Activated CD4-positive, alpha-beta T cell treated with anti-CD3 and anti-CD28 coated beads, Interleukin-2, amount 10 ng/mL, durations not matched to agents 24 days and 14 days (primary cell): ENCODE results near the gene FIBIN. TPM values are rescaled to one million over a fixed set of nuclear protein-coding genes. Genes with fewer than 3 reads are reported as not detected.
"Not testable (repeated sequence)": the region's sequence is repeated elsewhere in the genome, so short reads cannot be mapped to it uniquely, and the experiment has no call there.

Source experiments
- DNase-seq: peaks from one replicate; pipeline ENCODE4 v3.0.0; 2022
- H3K27ac Mint-ChIP-seq: one replicate; pipeline ENCODE4 v1.8.0; 2022; ENCODE audit warnings: mild to moderate bottlenecking, mixed read lengths
- H3K27me3 Mint-ChIP-seq: one replicate; pipeline ENCODE4 v1.8.0; 2022; ENCODE audit warnings: mixed read lengths
- H3K36me3 Mint-ChIP-seq: one replicate; pipeline ENCODE4 v1.8.0; 2022; ENCODE audit warnings: low read depth, mild to moderate bottlenecking, mixed read lengths
- H3K4me1 Mint-ChIP-seq: one replicate; pipeline ENCODE4 v1.8.0; 2021; ENCODE audit warnings: mixed read lengths
- H3K4me3 Mint-ChIP-seq: one replicate; pipeline ENCODE4 v1.8.0; 2022; ENCODE audit warnings: mild to moderate bottlenecking, moderate library complexity, mixed read lengths
- H3K9me3 Mint-ChIP-seq: one replicate; pipeline ENCODE4 v1.8.0; 2021; ENCODE audit warnings: mixed read lengths
- intact Hi-C: fragments of 100-400 bp; cut with micrococcal nuclease; formaldehyde crosslinking; loops from one replicate; pipeline ENCODE4 v1.15.1; 2023
- total RNA-seq: library from RNA; stranded (reverse); gene quantifications from 2 replicates; pipeline ENCODE4 v1.2.3, GENCODE V29; 2022

Gene FIBIN
- total RNA-seq, 1 donor from 2014 or later = not detected

DNA sequence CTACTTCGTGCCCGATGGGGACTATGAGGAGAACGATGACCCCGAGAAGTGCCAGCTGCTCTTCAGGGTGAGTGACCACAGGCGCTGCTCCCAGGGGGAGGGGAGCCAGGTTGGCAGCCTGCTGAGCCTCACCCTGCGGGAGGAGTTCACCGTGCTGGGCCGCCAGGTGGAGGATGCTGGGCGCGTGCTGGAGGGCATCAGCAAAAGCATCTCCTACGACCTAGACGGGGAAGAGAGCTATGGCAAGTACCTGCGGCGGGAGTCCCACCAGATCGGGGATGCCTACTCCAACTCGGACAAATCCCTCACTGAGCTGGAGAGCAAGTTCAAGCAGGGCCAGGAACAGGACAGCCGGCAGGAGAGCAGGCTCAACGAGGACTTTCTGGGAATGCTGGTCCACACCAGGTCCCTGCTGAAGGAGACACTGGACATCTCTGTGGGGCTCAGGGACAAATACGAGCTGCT lies 751 bp downstream of the FIBIN start:
- Mint-ChIP-seq H3K27me3 (no peaks in the 10 kb centered on the region), H3K4me1 (no peaks in the 10 kb centered on the region)

DNA sequence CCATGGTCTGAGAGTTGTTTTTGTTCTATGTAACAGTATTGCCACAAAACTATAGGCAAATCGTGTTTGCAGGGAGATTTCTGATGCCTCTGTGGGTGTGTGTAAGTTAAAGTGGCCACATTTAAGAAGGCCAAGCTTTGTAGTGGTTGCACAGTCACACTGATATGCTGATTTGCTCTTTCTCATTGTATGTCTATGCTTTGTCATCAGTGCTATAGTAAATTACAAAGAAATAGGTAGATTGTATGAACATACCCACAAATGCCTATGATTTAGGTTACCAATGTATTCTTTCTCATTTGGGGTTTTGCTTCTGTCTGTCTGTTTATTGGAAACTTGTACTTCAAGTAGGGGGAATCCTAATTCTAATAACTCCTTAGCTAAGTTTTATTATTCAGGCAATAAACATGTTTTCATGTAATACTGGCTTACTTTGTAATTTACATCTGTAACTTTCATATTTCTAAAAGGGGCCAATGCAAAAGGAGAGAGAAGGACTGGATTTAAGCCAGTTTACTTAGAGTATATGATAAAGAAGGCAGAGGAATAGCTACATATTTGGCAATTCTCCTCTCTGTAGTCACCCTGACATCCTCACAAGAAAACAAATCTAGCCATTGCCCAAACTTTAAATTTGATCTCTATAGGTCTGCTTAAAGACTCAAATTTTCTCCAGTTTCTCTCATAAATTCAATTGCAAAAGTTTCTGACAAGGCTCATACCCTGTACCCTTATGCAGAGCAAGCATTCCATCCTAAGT lies 2.0 kb downstream of the FIBIN start:
- no peak for DNase-seq
- intact Hi-C loops = no loop called here
- no peak overlapping the region for H3K27ac Mint-ChIP-seq
- no peaks in the 10 kb centered on the region for H3K36me3 Mint-ChIP-seq
- no peaks in the 10 kb centered on the region for H3K9me3 Mint-ChIP-seq
- H3K4me1 Mint-ChIP-seq = no peaks in the 10 kb centered on the region
- H3K27me3 Mint-ChIP-seq = no peaks in the 10 kb centered on the region
- no peak overlapping the region for H3K4me3 Mint-ChIP-seq

More for the DNA sequence above, 751 bp downstream of the FIBIN start:
- no peaks in the 10 kb centered on the region for H3K9me3 Mint-ChIP-seq
- DNase-seq = no peak
- no peak overlapping the region for H3K27ac Mint-ChIP-seq
- no peak overlapping the region for H3K4me3 Mint-ChIP-seq
- H3K36me3 Mint-ChIP-seq = no peaks in the 10 kb centered on the region
- intact Hi-C loops = no loop called here

DNA sequence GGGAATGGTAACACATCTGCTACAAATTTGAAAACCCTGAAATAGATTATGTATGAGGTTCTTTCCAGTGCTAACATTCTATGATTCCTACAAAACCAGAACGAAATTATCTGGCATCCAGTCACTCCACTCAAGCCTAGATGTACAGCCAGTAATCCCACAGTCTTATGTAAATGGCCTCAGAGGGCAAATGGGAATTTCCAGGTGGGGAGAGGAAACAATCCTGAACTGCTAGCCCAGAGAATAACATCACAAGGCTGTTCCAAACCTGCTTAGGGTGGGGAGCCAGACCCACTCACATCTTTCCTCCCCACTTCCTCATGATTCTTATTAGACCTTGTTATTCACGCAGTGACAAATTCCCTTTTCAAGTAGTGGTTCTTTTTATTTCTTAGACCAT lies 3.5 kb downstream of the FIBIN start:
- no peak for DNase-seq
- H3K27me3 Mint-ChIP-seq = no peaks in the 10 kb centered on the region
- H3K27ac Mint-ChIP-seq = no peak overlapping the region
- no peaks in the 10 kb centered on the region for H3K36me3 Mint-ChIP-seq
- no peak overlapping the region for H3K4me3 Mint-ChIP-seq
- no peaks in the 10 kb centered on the region for H3K9me3 Mint-ChIP-seq
- no peaks in the 10 kb centered on the region for H3K4me1 Mint-ChIP-seq
- intact Hi-C loops = no loop called here

- DNase-seq, H3K36me3 Mint-ChIP-seq: not testable (repeated sequence)
Measured at GRCh38 chr11:27001136-27001730, 7.3 kb downstream of the FIBIN start.

DNA sequence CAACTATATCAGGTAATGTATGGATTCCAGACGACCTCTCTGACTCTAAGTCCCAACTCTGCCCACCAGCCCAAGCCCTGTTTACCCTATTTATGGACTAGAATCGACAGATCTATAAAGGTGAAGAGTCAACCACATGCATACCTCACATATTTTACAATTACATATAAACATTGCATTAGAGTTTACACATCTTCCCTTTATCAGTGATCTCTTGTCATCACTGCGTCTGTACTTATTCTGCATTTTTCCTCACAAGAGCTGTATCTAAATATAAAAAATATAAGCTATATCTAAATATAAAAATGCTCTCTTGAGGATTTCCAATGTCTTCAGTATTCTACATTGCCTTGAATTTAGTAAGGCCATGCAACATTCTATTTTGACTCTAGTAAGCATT lies 8.5 kb downstream of the FIBIN start:
- Mint-ChIP-seq H3K9me3 (no peaks in the 10 kb centered on the region), H3K27me3 (no peaks in the 10 kb centered on the region), H3K36me3 (no peaks in the 10 kb centered on the region), H3K4me3 (no peak overlapping the region), H3K4me1 (no peaks in the 10 kb centered on the region), H3K27ac (no peak overlapping the region)
- intact Hi-C loops = no loop called here
- DNase-seq = no peak

More at GRCh38 chr11:27001136-27001730, 7.3 kb downstream of the FIBIN start:
- H3K27me3 Mint-ChIP-seq, H3K9me3 Mint-ChIP-seq, H3K27ac Mint-ChIP-seq, H3K4me3 Mint-ChIP-seq, H3K4me1 Mint-ChIP-seq, intact Hi-C loops: not testable (repeated sequence)

GRCh38 chr11:27002838-27003237 lies 8.9 kb downstream of the FIBIN start:
- Mint-ChIP-seq H3K36me3 (no peaks in the 10 kb centered on the region), H3K27ac (no peak overlapping the region), H3K4me3 (no peak overlapping the region), H3K4me1 (no peaks in the 10 kb centered on the region), H3K27me3 (no peaks in the 10 kb centered on the region), H3K9me3 (no peaks in the 10 kb centered on the region)
- intact Hi-C loops = no loop called here
- DNase-seq = no peak

GRCh38 chr11:27004103-27004502 lies 10.2 kb downstream of the FIBIN start:
- H3K27ac Mint-ChIP-seq = no peak overlapping the region
- H3K36me3 Mint-ChIP-seq = no peaks in the 10 kb centered on the region
- H3K4me3 Mint-ChIP-seq = no peak overlapping the region
- no peaks in the 10 kb centered on the region for H3K27me3 Mint-ChIP-seq
- no peak for DNase-seq
- H3K9me3 Mint-ChIP-seq = no peaks in the 10 kb centered on the region
- no peaks in the 10 kb centered on the region for H3K4me1 Mint-ChIP-seq
- intact Hi-C loops = no loop called here

DNA sequence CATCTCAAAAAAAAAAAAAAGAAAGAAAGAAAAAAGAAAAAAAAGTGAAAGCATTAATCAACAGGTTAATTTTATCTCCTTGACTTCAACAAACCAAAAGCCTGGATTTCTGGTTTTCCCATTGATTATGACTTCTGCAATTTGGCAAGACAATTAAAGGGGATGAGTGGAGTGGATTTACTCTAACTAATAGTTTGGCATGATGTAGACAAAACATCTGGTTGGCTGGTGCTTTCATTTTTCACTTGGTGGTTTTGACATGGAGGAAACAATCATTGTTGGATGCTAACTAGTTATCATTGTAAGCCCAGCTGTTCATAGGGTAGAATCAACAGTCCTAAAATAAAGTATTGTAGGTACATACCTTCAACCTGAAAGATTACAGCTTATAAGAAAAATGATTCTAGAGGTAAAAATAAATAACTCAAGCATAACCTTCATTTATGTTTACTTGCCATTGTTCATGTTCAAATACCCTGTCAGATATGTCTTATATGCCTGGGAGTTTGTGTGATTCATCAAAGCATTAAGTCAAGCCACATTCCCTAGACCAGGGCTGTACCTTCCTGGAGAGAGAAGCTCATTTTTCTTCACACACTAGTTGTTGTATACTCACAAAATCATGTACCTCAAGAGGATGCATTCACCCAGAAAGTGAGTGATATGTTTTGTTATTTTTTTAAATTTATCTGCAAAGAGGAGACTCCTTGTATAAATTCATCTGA lies 15.1 kb downstream of the FIBIN start:
- Mint-ChIP-seq H3K4me1 (no peaks in the 10 kb centered on the region), H3K9me3 (no peaks in the 10 kb centered on the region), H3K27me3 (no peaks in the 10 kb centered on the region), H3K36me3 (no peaks in the 10 kb centered on the region), H3K27ac (no peak overlapping the region), H3K4me3 (no peak overlapping the region)
- intact Hi-C loops = no loop called here
- DNase-seq = no peak

DNA sequence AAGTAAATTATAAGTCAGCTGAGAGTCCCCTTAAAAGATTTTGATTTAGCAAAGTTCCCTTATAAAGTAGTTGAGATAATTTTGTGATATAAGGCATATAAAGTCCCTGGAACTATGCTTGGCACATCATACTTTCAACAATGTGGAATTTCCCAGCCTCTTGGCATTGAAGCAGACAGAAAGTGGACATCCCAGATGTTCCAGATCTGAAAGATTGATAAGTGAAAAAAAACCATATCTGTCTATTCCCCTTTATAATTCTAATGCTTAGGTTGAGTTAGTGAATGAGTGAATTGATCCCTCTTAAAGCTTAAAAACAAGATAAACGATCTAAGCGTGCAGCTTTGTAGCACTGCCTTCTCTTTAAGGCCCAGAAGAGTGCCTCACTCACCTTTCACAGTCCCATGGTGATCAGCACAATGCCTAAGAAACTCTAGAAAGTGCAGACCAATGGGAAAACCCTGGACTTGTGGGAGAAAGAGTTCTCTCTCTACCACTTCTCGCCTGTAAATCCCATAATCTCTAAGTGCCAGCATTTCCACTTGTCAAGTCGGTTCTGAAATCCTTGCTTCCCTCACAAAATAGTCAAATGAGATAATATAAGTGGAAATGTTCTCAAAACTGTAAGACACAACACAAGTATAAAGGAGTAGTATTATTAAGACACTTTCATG lies 17.8 kb downstream of the FIBIN start:
- Mint-ChIP-seq H3K27me3 (no peaks in the 10 kb centered on the region), H3K9me3 (peaks cover 3% of the 10 kb centered on the region), H3K4me3 (no peak overlapping the region), H3K27ac (no peak overlapping the region), H3K4me1 (no peaks in the 10 kb centered on the region), H3K36me3 (no peaks in the 10 kb centered on the region)
- DNase-seq = no peak
- intact Hi-C loops = no loop called here

DNA sequence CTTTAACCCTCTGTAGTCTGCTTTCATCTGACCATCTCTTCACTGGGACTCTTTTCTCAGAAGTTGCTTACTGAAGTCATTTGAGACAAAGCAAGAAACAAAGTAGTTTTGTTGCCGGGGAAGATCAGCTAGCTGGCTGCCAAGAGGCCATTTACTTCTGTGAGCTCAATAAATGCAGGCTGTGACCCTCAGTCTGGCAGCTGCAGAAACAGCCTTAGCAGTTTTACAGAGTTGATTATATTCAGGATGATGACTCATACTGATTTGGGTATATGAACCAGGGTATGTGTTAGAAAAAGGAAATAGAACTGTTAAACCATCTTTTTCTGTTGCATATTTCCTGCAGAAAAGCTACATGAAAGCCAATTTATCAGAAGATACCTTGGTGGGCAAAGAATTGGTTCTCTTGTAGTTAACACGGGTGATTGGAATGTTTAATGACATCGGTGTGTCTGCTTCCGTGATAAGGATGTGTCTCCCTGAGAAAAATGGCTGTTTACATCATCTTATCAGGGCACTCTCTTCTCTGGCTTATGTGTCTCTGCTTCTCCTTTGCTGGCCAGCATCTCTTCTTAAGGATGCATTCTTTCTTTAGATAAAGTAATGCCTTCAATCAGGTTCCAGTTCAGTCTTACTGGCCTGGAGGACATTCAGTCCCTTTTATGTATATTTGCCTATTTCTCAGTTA lies 18.5 kb downstream of the FIBIN start:
- H3K4me1 Mint-ChIP-seq = no peaks in the 10 kb centered on the region
- H3K4me3 Mint-ChIP-seq = no peak overlapping the region
- intact Hi-C loops = no loop called here
- no peak overlapping the region for H3K27ac Mint-ChIP-seq
- H3K36me3 Mint-ChIP-seq = no peaks in the 10 kb centered on the region
- no peak for DNase-seq
- no peaks in the 10 kb centered on the region for H3K27me3 Mint-ChIP-seq
- H3K9me3 Mint-ChIP-seq = peaks cover 3% of the 10 kb centered on the region

DNA sequence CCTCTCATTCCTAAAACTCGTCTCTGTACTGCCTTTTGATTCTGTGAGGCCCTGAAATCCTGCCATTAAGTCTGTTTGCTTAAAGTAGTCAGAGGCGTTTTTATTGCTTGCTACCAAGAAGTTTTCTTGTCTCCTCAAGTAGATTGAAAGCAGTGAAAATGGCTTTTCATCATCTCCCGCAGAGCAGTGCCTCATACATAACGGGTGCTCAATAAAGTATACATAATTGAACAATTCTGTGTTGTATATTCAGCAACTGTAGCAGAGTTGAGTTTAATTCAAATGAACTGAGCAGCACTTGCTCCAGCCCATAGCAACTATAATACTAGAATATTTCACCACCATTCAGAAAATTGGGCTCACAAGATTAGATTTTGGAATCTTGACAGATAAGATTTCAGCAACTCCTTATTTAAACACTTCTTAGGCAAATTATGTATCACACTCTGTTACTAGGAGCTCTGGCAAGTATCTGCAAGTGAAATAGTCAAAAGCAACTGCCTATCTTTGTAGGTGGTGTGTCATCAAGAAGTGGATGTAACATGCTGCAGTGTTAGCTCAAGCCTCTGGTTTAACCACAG lies 20.0 kb downstream of the FIBIN start:
- Mint-ChIP-seq H3K4me3 (no peak overlapping the region), H3K9me3 (peaks cover 3% of the 10 kb centered on the region), H3K27me3 (no peaks in the 10 kb centered on the region), H3K27ac (no peak overlapping the region), H3K36me3 (no peaks in the 10 kb centered on the region), H3K4me1 (no peaks in the 10 kb centered on the region)
- no peak for DNase-seq
- intact Hi-C loops = no loop called here

GRCh38 chr11:27018902-27019529 lies 25.1 kb downstream of the FIBIN start:
- intact Hi-C loops = no loop called here
- H3K27me3 Mint-ChIP-seq = no peaks in the 10 kb centered on the region

GRCh38 chr11:27020751-27021150 lies 26.8 kb downstream of the FIBIN start:
- no peaks in the 10 kb centered on the region for H3K36me3 Mint-ChIP-seq
- intact Hi-C loops = no loop called here
- H3K4me1 Mint-ChIP-seq = no peaks in the 10 kb centered on the region
- no peak overlapping the region for H3K27ac Mint-ChIP-seq
- H3K4me3 Mint-ChIP-seq = no peak overlapping the region
- no peaks in the 10 kb centered on the region for H3K27me3 Mint-ChIP-seq
- peaks cover 3% of the 10 kb centered on the region for H3K9me3 Mint-ChIP-seq
- no peak for DNase-seq

More at GRCh38 chr11:27018902-27019529, 25.1 kb downstream of the FIBIN start:
- H3K9me3 Mint-ChIP-seq = peaks cover 3% of the 10 kb centered on the region
- DNase-seq = no peak
- H3K36me3 Mint-ChIP-seq = no peaks in the 10 kb centered on the region
- no peak overlapping the region for H3K27ac Mint-ChIP-seq
- H3K4me3 Mint-ChIP-seq = no peak overlapping the region
- no peaks in the 10 kb centered on the region for H3K4me1 Mint-ChIP-seq
